Measurements from ENCODE around the gene LRP5. TPM values are rescaled to one million over a fixed set of nuclear protein-coding genes. Genes with fewer than 3 reads are reported as not detected.
"Not testable (repeated sequence)": the region's sequence is repeated elsewhere in the genome, so short reads cannot be mapped to it uniquely, and the experiment has no call there.

Gene LRP5
- total RNA-seq, 2 donors from 2014 or later = 0.73 to 3.0 TPM

- peak within 1 kb of the TSS; percentile 96 for H3K27ac Mint-ChIP-seq
- DNase-seq = no peak
Measured at GRCh38 chr11:68460741-68461574, 148.6 kb downstream of the LRP5 start, which contains the start of gene PPP6R3. PPP6R3 (plus strand) TSS chr11:68460752; CDS start chr11:68537665, 76,913 bp downstream.

GRCh38 chr11:68461575-68461917, 149.2 kb downstream of the LRP5 start:
- H3K27me3 Mint-ChIP-seq = no peaks in the 10 kb centered on the region
- ATAC-seq (no peak), DNase-seq (no peak)
- peak overlapping the region; percentile 91 for H3K27ac Mint-ChIP-seq
- peaks cover 35% of the 10 kb centered on the region for H3K4me1 Mint-ChIP-seq
- H3K9me3 ChIP-seq (ENCODE audit: control insufficient read depth, low read length, poor library complexity, severe bottlenecking) = no peaks in the 10 kb centered on the region
- H3K36me3 Mint-ChIP-seq (ENCODE audit: low read depth) = peaks cover 2% of the 10 kb centered on the region
- peak overlapping the region; percentile 95 for H3K4me3 Mint-ChIP-seq

More at GRCh38 chr11:68460741-68461574, 148.6 kb downstream of the LRP5 start, which contains the start of gene PPP6R3:
- H3K4me3 Mint-ChIP-seq = peak within 1 kb of the TSS; percentile 95
- H3K9me3 ChIP-seq (ENCODE audit: control insufficient read depth, low read length, poor library complexity, severe bottlenecking) = no peaks in the 10 kb centered on the region
- peaks cover 2% of the 10 kb centered on the region for H3K36me3 Mint-ChIP-seq (ENCODE audit: low read depth)
- no peak for ATAC-seq
- H3K27me3 Mint-ChIP-seq = no peaks in the 10 kb centered on the region
- peaks cover 33% of the 10 kb centered on the region for H3K4me1 Mint-ChIP-seq

DNA sequence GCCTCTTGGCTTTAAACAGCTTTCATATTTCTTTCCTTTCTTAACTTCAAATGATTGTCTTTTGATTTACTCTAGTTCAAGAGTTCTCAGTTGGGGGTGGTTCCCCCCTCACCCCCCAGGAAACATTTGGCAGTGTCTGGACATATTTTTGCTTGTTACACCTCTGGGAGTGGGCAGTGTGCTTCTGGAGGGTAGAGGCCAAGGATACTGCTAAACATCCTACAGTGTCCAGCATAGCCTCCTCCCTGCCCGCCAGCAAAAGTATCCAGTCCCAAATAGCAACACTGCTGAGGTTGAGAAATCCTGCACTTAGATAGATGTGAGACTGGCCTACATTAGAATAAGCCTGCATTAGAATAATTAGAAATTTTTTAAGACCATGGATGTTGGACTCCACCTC, 151.3 kb downstream of the LRP5 start:
- no peak for DNase-seq
- H3K27me3 Mint-ChIP-seq = no peaks in the 10 kb centered on the region
- peaks cover 2% of the 10 kb centered on the region for H3K36me3 Mint-ChIP-seq (ENCODE audit: low read depth)
- H3K4me1 Mint-ChIP-seq = peaks cover 53% of the 10 kb centered on the region
- H3K27ac Mint-ChIP-seq = peak overlapping the region; percentile 79
- ATAC-seq = no peak
- H3K4me3 Mint-ChIP-seq = peak overlapping the region; percentile 70
- no peaks in the 10 kb centered on the region for H3K9me3 ChIP-seq (ENCODE audit: control insufficient read depth, low read length, poor library complexity, severe bottlenecking)

DNA sequence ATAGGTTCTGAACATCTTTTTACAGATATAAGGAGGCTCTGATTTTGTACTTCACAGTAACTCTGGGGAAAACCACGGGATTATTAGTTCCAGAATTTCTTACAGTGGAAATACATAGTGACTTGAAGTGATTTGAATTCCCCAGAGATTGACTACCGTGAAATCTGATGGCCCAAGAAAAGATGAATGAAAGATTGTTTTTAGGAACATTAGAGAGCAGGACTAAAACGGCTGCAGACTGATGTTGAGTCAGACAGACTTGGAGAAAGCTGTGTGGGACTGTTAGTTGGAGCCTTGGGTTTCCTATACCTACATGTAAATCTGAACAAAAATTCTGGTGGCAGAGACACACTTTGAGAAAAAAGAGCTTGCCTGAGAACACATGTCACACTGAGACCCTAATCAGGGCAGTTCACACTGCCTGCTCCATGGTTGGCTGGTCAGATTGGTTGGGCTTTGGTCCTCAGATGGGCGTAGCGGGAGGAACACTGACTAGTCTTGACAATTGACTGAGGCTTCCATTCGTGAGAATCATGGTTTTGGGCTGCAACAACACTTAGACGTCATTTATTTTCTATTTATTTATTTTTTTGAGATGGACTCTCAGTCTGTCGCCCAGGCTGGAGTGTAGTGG, 154.9 kb downstream of the LRP5 start:
- Mint-ChIP-seq H3K27ac (no peak overlapping the region), H3K4me3 (peak overlapping the region; percentile 19)
- DNase-seq = no peak

GRCh38 chr11:68468217-68468828, 155.9 kb downstream of the LRP5 start:
- ATAC-seq = peak; percentile 57
- H3K9me3 ChIP-seq (ENCODE audit: control insufficient read depth, low read length, poor library complexity, severe bottlenecking) = no peaks in the 10 kb centered on the region
- no peak for DNase-seq

More for the DNA sequence above, 154.9 kb downstream of the LRP5 start:
- Mint-ChIP-seq H3K27me3 (no peaks in the 10 kb centered on the region), H3K4me1 (peaks cover 79% of the 10 kb centered on the region), H3K36me3 (ENCODE audit: low read depth) (peaks cover 7% of the 10 kb centered on the region)
- ATAC-seq = no peak
- H3K9me3 ChIP-seq (ENCODE audit: control insufficient read depth, low read length, poor library complexity, severe bottlenecking) = no peaks in the 10 kb centered on the region

GRCh38 chr11:68469122-68469521, 156.7 kb downstream of the LRP5 start:
- H3K4me3 Mint-ChIP-seq = peak overlapping the region; percentile 89

More at GRCh38 chr11:68468217-68468828, 155.9 kb downstream of the LRP5 start:
- peaks cover 78% of the 10 kb centered on the region for H3K4me1 Mint-ChIP-seq
- H3K4me3 Mint-ChIP-seq = peak overlapping the region; percentile 77
- H3K36me3 Mint-ChIP-seq (ENCODE audit: low read depth) = peaks cover 5% of the 10 kb centered on the region
- H3K27me3 Mint-ChIP-seq = no peaks in the 10 kb centered on the region
- no peak overlapping the region for H3K27ac Mint-ChIP-seq

DNA sequence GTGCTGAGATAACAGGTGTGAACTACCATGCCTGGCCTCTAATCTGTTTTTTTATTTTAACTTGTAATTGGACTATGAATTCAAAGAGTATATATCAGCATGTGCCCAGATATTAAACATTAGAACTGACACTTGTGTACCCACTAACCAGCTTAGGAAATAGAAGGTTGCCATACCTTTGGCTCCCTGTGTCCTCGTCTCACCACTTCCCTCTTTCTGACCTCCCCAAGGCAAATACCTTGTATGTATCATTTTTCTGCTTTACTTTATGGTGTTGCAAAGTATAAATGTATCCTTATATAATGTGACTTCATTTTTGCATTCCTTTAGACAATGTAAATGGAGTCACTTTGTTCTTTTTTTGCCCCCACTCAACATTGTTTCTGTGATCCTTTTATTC, 157.3 kb downstream of the LRP5 start:
- H3K27me3 Mint-ChIP-seq = no peaks in the 10 kb centered on the region
- peak overlapping the region; percentile 74 for H3K27ac Mint-ChIP-seq
- H3K4me3 Mint-ChIP-seq = peak overlapping the region; percentile 89
- peaks cover 79% of the 10 kb centered on the region for H3K4me1 Mint-ChIP-seq
- ATAC-seq (no peak), DNase-seq (no peak)
- H3K9me3 ChIP-seq (ENCODE audit: control insufficient read depth, low read length, poor library complexity, severe bottlenecking) = no peaks in the 10 kb centered on the region
- H3K36me3 Mint-ChIP-seq (ENCODE audit: low read depth) = peaks cover 5% of the 10 kb centered on the region

More at GRCh38 chr11:68469122-68469521, 156.7 kb downstream of the LRP5 start:
- Mint-ChIP-seq H3K36me3 (ENCODE audit: low read depth) (peaks cover 5% of the 10 kb centered on the region), H3K27ac (peak overlapping the region; percentile 74), H3K4me1 (peaks cover 79% of the 10 kb centered on the region), H3K27me3 (no peaks in the 10 kb centered on the region)
- DNase-seq = no peak
- H3K9me3 ChIP-seq (ENCODE audit: control insufficient read depth, low read length, poor library complexity, severe bottlenecking) = no peaks in the 10 kb centered on the region
- ATAC-seq = no peak

DNA sequence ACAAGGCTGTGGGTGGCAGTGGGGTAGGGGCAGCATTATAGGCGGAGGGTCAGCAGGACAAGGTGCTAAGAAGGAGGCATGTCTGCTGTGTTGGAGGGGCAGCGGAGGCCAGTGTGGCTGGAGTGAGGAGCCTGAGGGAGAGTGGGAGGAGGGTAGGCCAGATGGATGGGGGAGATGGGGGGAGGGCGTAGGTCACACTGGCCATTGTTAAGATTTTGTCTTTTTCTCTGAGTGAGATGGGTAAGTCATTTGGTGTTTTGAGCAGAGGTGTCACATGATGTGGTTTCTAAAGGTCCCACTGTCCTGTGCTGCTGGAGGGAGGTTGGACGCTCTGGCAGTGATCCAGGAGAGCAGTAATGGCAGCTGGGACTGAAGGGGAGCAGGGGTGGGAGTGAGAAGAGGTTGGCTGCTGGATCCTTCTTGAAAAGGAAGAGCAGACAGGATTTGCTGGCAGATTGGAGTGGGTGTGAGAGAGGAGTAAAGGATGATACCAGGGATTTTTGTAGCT, 158.0 kb downstream of the LRP5 start:
- H3K27me3 Mint-ChIP-seq = no peaks in the 10 kb centered on the region
- DNase-seq (no peak), ATAC-seq (no peak)
- no peaks in the 10 kb centered on the region for H3K9me3 ChIP-seq (ENCODE audit: control insufficient read depth, low read length, poor library complexity, severe bottlenecking)
- peaks cover 5% of the 10 kb centered on the region for H3K36me3 Mint-ChIP-seq (ENCODE audit: low read depth)
- H3K4me1 Mint-ChIP-seq = peaks cover 77% of the 10 kb centered on the region
- H3K27ac Mint-ChIP-seq = peak overlapping the region; percentile 74
- H3K4me3 Mint-ChIP-seq = peak overlapping the region; percentile 89

GRCh38 chr11:68471360-68472340, 159.3 kb downstream of the LRP5 start:
- DNase-seq = peak in 1 of 3 donors; percentile 32
- Mint-ChIP-seq H3K36me3 (ENCODE audit: low read depth) (peaks cover 5% of the 10 kb centered on the region), H3K27ac (peak overlapping the region; percentile 74), H3K4me3 (peak overlapping the region; percentile 89), H3K27me3 (no peaks in the 10 kb centered on the region), H3K4me1 (peaks cover 67% of the 10 kb centered on the region)
- ATAC-seq = peak; percentile 82
- H3K9me3 ChIP-seq (ENCODE audit: control insufficient read depth, low read length, poor library complexity, severe bottlenecking) = no peaks in the 10 kb centered on the region

DNA sequence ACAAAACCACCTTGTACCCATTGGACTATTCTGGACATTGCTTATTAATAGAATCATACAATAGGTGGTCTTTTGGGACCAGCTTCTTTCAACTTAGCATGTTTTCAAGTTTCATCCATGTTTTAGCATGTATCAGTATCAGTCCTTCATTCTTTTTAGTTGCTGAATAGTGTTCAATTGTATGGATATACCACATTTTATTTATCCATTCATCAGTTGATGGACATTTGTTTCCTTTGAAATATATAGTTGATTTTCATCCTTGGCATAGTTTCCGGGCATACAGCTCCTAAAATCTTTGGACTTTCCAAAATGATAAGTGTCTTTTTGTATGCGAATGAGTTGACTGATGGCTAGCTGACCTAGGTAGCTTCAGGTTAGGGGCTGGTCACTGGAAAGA, 160.4 kb downstream of the LRP5 start:
- H3K9me3 ChIP-seq (ENCODE audit: control insufficient read depth, low read length, poor library complexity, severe bottlenecking) = no peaks in the 10 kb centered on the region
- Mint-ChIP-seq H3K4me3 (peak overlapping the region; percentile 25), H3K27me3 (no peaks in the 10 kb centered on the region), H3K27ac (peak overlapping the region; percentile 27), H3K36me3 (ENCODE audit: low read depth) (peaks cover 5% of the 10 kb centered on the region), H3K4me1 (peaks cover 63% of the 10 kb centered on the region)
- ATAC-seq = no peak
- no peak for DNase-seq

- no peak overlapping the region for H3K4me3 Mint-ChIP-seq
- ATAC-seq (no peak), DNase-seq (no peak)
- H3K4me1 Mint-ChIP-seq = peaks cover 55% of the 10 kb centered on the region
- H3K36me3 Mint-ChIP-seq (ENCODE audit: low read depth) = peaks cover 5% of the 10 kb centered on the region
- peak overlapping the region; percentile 27 for H3K27ac Mint-ChIP-seq
- H3K9me3 ChIP-seq (ENCODE audit: control insufficient read depth, low read length, poor library complexity, severe bottlenecking) = no peaks in the 10 kb centered on the region
- H3K27me3 Mint-ChIP-seq = no peaks in the 10 kb centered on the region
Measured at GRCh38 chr11:68473693-68474092, 161.3 kb downstream of the LRP5 start.

DNA sequence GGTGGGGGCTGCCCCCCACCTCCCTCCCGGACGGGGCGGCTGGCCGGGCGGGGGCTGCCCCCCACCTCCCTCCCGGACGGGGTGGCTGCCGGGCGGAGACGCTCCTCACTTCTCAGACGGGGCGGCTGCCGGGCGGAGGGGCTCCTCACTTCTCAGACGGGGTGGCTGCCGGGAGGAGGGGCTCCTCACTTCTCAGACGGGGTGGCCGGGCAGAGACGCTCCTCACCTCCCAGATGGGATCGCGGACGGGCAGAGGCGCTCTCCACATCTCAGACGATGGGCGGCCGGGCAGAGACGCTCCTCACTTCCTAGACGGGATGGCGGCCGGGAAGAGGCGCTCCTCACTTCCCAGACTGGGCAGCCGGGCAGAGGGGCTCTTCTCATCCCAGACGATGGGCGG, 163.2 kb downstream of the LRP5 start:
- H3K27ac Mint-ChIP-seq; H3K36me3 Mint-ChIP-seq (ENCODE audit: low read depth); H3K9me3 ChIP-seq (ENCODE audit: control insufficient read depth, low read length, poor library complexity, severe bottlenecking); H3K27me3 Mint-ChIP-seq; DNase-seq; ATAC-seq; H3K4me3 Mint-ChIP-seq: not testable (repeated sequence)
- peaks cover 47% of the 10 kb centered on the region for H3K4me1 Mint-ChIP-seq
